Astrocyte of the spinal cord (primary cell): Measurements from ENCODE around the gene OCRL.
"Not testable (repeated sequence)": the region's sequence is repeated elsewhere in the genome, so short reads cannot be mapped to it uniquely, and the experiment has no call there.

Source experiments
- DNase-seq: peaks from one replicate; pipeline ENCODE4 v3.0.0; 2011; ENCODE audit warnings: low read depth, low spot score
- H3K4me3 ChIP-seq: 2 replicates; pipeline ENCODE4 v1.5.1; 2011; ENCODE audit warnings: low read depth, mild to moderate bottlenecking, low read length, moderate library complexity
- in situ Hi-C: cut with HindIII; loops from 2 replicates; pipeline ENCODE4 v1.10.0; 2017; ENCODE audit warnings: low sequenced_read_pairs
- TF ChIP-seq, protein P1 (sequence below): IDR thresholded peaks from 2 replicates; pipeline ENCODE4 v1.5.1; 2012; ENCODE audit warnings: low read depth, mild to moderate bottlenecking, low read length, inconsistent platforms

The OCRL gene

GRCh38 chrX:129565046-129565650 lies 25.1 kb downstream of the OCRL start:
- no peak overlapping the region for H3K4me3 ChIP-seq
- in situ Hi-C loops, result no loop called here
- TF ChIP-seq, protein P1, sequence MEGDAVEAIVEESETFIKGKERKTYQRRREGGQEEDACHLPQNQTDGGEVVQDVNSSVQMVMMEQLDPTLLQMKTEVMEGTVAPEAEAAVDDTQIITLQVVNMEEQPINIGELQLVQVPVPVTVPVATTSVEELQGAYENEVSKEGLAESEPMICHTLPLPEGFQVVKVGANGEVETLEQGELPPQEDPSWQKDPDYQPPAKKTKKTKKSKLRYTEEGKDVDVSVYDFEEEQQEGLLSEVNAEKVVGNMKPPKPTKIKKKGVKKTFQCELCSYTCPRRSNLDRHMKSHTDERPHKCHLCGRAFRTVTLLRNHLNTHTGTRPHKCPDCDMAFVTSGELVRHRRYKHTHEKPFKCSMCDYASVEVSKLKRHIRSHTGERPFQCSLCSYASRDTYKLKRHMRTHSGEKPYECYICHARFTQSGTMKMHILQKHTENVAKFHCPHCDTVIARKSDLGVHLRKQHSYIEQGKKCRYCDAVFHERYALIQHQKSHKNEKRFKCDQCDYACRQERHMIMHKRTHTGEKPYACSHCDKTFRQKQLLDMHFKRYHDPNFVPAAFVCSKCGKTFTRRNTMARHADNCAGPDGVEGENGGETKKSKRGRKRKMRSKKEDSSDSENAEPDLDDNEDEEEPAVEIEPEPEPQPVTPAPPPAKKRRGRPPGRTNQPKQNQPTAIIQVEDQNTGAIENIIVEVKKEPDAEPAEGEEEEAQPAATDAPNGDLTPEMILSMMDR, result no peak
- DNase-seq, result peak; percentile 26

- DNase-seq, result peak; percentile 37
- in situ Hi-C loops, result no loop called here
- no peak overlapping the region for H3K4me3 ChIP-seq
- TF ChIP-seq, protein P1, result no peak
These were observed 26.0 kb downstream of the OCRL start for GRCh38 chrX:129566073-129566472.

DNA sequence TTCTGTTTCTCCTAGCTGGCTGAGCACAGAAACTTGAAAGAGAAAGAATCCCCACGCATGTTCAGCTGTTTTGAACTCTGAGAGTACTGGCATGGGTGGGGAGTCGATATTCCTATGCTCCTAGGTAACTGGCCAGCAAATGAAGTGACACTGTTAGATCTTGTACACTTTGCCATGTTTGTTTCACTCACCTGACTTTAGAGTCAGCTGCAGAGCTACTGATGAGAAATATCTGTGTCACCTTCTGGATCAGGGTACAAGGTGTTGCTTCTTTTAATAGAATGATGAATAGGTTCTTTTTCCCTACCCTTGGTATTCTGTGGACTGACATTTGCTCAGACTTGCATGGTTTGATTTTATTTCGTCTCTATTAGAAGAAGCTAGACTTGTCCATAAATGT lies 28.3 kb downstream of the OCRL start:
- no peak for DNase-seq
- H3K4me3 ChIP-seq, result no peak overlapping the region
- TF ChIP-seq, protein P1, result no peak
- in situ Hi-C loops, result no loop called here

DNA sequence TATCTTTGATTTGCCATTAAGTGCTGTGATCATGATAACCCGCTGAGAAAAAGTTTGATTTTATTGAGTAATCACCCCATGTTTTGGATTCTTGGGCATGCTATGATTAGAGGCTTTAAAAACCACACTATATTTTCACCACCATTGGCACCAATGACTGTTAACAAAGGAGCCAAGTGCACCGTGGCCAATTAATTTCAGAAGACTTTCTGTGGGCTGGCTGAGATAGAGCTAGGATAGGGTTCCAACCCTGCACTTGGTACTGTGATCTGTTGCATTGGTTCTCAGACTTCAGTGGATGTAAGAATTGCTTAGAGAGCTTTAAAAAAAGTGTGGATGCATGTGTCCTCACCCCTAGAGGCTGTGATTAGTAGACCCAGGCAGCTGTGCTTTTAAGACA lies 32.4 kb downstream of the OCRL start:
- in situ Hi-C loops, result no loop called here
- no peak overlapping the region for H3K4me3 ChIP-seq
- TF ChIP-seq, protein P1, result no peak
- no peak for DNase-seq

GRCh38 chrX:129573652-129574051 lies 33.6 kb downstream of the OCRL start:
- in situ Hi-C loops, result not testable (repeated sequence)

DNA sequence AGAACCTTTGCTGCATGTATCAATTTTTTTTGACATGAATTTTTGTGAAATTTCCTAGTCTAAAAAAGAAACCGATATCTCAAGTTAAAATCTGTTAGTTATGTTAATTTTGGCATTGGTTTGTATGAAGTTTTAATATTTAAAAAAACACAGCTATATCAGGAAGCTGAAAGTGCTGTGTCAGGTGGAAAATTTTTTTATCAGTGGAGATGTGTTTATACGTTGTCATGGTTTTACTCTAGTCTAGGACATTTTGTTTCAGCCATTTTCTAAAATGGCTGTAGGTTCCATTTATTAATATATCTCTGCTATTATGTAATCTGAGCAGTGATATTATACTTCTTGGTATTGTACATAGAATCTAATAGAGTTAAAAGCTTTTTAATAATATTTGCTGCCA lies 34.2 kb downstream of the OCRL start:
- in situ Hi-C loops, result no loop called here
- TF ChIP-seq, protein P1, result no peak
- no peak overlapping the region for H3K4me3 ChIP-seq
- DNase-seq, result no peak

More at GRCh38 chrX:129573652-129574051, 33.6 kb downstream of the OCRL start:
- not testable (repeated sequence) for H3K4me3 ChIP-seq, DNase-seq

- TF ChIP-seq, protein P1, result no peak
- in situ Hi-C loops, result no loop called here
- no peak overlapping the region for H3K4me3 ChIP-seq
- no peak for DNase-seq
These were observed 36.5 kb downstream of the OCRL start for GRCh38 chrX:129576539-129576938.
